HG03460 (cell line): ENCODE data around the gene KRTAP5-5.
"Not testable (repeated sequence)": the region's sequence is repeated elsewhere in the genome, so short reads cannot be mapped to it uniquely, and the experiment has no call there.

Experiments
- ATAC-seq: cut with Tn5 transposase; IDR thresholded peaks from one replicate; pipeline ENCODE4 v1.9.1; 2021; ENCODE audit not compliant: unreplicated experiment

KRTAP5-5 gene

DNA sequence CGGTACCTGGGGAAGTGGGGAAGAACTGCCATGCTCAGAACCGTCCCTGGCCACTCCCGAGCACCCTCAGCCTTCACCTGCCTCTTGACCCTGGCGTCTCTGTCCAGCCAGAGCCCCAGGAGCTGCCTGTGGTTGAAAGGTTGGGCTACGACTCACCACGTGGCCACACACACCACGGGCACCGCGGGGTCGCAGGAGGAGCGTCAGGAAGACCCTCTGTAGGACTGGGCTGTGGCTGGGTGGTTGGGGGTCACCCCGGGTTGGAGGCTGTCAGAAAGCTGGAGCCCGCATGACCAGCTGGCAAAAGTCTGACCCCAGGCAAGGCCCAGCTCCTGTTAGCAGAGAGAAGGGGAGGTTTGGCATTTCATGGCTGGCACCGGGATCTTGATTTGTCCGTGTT, 11.5 kb downstream of the KRTAP5-5 start:
- ATAC-seq, result no peak

DNA sequence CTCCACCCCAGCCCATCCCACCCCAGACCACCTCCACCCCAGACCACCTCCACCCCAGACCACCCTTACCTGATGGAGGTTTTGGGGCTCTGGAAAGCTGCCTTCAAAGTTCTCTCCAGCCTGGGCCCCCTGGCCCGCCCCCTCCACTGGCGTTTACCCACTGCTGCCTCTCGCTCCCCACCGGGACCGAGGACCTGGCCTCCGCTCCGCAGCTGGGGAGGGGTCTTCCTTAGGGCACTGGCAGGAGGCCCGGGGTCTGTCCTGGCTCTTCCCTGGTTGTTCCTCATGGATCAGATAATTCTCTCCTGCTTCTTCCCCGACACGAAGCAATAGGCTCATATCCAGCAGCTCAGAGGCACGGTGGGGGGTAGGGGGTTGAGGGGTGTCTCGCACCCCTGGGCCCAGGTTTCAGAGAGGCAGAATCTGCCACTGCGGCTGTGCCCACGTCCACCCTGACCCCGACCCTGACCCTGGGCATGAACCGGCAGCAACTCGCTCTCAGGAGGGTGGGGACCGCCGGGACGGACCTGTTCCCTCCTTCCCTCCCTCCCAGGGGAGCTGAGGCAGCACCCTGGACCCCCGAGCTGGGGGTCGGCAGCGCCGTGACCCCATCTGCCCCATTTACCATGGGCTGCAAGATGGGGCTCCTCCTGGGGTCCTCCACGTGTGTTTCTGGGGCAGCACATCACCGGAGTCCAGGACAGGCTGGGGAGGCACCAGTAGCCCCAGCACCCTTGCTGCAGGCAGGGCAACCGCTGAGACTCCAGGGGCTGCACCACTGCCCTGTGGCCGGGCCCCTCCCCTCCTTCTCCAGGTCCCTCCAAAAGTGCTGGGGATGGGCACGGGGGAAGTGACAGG, 12.9 kb downstream of the KRTAP5-5 start:
- no peak for ATAC-seq

DNA sequence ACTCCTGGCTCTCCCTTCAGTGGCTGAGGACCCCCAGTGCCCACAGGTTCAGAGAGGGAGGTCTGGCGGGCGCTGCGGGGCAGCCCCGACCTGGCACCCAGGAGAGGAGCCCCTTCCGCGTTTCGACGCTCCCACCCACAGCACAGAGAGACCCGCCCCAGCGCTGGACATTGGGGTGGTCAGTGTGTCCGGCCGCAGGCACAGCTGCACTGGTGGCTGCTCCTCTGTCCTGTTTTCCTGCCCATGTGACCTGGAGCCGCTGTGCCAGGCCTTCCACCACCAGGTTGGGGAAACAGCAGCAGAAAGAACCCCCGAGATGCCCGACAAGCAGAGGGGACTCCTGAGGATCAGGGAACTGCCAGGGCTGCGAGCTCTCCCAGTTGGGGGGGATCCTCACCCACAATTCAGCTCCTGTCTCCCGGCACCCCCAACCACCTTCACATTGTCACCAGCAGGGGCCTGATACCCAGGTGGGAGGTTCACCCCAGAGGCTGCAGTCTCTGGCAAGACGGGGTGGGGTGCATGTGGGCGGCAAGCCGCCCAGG, 13.6 kb downstream of the KRTAP5-5 start:
- no peak for ATAC-seq

DNA sequence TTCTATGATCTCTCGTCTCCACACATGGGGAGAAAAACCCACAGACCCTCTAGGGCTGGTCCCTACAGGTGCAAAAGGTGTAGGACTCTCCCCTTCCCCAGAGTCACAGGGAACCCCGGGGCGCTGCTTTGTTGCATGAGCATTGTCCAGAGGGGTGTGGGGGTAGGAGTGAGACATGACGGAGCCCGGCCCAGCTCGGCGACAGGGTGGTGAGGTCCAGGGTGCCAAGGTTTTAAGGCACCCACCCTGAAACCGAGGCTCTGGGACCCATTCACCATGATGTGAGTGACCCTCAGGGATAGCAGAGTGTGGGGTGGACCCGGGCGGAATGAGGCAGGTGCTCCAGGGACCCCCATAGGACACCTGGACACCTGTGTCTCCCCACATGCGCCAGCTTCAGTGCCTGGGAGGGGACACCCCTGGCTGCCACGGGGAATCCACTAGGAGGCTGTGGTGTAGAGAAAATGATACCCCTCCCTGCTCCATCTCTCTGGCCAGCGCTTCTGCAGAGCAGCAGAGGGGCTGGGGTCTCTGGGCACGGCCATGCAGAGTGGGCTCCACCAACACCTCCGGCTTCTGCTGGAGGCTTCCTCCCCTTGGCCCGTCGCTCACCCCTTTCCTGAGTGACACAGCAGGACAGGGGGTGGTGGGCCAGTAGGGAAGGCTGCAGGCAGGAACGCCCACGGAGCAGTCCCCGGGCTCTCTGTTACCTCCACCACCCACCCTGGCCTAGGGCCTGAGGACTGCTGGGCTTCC, 15.2 kb downstream of the KRTAP5-5 start:
- ATAC-seq, result no peak

DNA sequence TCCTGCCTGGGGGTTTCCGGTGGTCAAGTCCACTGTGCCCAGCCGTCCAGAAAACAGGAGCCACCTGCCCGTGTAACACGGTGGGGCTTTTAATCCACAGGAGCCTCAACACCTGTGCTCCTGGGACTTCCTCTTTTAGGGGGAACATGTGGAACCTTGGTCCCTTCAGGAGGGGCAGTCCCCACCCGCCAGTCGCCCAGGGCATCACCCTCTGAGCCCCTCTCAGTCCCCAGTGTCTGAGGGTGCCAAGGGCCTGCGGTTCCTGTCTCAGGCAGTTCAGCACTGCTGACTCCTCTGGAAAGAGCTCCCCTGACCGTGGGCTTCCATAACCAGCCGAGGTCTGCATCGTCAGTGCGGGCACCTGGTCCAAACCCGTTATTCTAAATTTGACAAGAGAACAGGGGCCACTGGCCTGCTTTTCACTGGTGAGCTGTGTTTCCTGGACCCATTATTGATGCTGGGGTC, 15.8 kb downstream of the KRTAP5-5 start:
- no peak for ATAC-seq

DNA sequence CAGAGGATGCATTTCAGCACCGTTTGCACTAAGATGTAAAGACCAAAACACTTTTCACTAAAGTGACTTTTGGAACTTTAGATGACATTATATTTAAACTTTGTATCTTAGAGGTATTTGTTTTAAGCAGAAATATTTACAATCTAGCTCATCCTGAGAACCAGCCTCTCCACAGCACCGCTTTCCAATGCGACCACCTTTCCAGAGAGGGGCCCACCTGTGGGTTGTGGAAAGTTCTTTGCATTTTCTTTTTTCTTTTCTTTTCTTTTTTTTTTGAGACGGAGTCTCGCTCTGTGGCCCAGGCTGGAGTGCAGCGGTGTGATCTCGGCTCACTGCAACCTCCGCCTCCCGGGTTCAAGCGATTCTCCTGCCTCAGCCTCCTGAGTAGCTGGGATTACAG, 17.0 kb downstream of the KRTAP5-5 start:
- not testable (repeated sequence) for ATAC-seq

DNA sequence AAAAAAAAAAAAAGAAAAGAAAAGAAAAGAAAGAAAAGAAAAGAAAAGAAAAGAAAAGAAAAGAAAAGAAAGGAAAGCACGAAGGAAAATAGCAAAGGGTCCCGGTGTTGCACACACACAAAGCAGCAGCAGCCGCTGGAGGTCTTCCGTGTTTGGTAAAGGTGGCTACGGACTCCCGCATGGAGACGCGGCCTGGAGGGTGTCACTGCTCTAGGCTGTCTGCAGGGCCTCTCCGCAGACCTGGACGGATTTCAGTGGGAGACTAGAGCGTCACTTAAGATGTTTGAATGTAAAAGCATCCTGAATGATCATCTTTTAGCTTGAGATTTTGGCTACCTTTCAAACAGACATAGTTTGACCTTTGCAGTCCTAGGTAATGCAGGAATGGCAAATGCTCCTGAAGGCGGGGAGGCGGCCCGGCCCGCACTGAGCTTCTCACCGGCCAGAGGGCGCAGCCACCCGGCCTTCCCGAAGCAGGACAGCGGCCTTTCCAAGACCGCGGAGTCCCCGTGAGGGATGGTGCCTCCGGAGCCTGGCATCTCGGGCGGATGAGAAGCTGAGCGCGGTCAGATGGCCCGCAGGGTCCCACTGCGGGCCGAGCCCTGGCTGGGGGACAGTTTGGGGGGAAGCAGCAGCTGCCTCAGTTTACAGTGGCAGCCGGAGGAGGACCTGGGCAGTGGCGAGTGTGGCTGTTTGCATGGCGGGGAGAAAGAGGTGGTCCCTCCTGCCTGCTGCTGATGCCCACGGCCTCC, 18.5 kb downstream of the KRTAP5-5 start:
- ATAC-seq, result no peak

DNA sequence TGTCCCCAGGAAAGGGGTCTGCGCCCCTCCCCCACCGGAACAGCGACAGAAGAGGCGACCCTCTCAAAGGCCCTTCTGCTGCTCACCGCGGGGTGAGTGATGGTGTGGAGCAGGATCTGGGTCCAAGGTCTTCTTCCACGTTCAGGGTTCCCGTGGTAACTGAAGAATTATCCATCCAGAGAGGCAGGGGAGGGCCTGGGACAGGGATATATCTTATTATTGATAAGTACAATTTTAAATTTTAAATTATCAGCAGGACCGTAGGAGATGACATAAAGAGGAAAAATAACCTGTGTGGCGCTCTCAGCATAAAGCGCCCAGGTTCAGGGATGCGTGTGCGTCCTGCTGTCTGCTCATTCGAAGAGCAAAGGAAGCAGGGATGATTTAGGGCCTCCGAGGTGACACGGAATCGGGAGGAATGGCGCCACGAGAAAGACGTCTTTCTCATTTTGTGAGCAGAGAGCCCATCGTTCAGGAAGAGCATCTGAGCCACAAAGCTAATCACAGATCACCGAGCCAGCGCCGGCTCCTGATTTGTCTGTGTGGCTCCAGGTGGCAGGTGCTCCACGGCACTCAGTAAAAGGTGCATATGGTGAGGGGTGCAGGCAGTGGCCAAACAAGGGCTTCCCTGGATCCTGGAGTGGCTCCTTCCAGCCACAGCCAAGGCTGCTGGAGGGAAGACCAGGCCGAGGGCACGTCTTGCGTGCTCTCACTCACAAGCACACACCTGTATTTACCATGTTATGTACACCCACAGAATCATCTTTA, 19.3 kb downstream of the KRTAP5-5 start:
- no peak for ATAC-seq

DNA sequence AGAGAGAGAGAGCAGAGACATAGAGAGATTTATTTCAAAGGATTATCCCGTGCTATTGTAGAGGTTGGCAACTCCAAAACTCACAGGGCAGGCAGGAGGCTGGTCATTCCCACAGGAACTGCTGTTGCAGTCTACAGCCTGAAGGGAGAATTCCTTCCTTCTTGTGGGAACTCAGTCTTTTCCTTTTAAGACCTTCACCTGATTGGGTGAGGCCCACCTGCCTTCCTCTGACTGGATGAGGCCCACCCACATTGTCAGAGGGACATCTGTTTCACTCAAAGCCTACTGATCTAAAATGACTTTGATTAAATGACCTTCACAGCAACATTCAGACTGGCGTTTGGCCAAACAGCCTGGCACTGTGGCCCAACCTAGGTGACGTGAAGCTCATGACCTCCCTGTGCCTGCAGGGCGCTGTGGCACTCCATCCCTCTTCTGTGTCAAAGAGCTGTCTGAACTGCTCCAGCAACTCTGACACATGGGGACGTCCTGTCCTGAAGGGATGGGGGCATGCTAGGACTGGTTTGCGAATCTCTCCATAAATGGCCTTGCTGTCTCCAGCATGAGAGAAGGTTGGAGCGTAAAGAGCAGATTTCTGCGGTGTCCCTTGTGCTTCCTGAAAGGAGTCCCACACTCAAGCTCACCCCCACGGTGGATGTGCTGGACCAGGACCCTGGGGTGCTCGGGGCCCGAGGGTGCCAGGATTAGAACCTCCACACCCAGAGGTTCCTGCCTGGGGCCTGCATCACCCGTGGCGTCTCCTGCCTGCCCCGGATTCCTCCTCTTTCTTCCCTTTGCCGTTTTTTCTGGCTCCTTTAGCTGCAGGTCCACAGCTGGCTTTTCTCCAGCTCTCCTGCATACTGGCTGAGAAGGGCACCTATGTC, 20.7 kb downstream of the KRTAP5-5 start:
- ATAC-seq, result no peak

DNA sequence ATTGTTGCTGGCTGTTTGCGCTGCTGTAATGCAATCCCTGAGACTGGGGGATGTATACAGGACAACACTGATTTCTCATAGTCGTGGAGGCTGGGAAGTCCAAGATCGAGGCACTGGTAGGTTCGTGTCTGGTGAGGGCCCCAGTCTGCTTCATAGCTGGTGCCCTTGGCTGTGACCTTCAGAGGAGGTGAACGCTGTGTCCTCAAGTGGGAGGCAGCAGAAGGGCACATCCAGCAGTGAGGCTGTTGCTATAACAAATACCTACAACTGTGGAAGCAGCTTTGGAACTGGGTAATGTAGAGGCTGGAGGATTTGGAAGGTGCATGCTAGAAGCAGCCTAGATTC, 21.3 kb downstream of the KRTAP5-5 start:
- no peak for ATAC-seq

DNA sequence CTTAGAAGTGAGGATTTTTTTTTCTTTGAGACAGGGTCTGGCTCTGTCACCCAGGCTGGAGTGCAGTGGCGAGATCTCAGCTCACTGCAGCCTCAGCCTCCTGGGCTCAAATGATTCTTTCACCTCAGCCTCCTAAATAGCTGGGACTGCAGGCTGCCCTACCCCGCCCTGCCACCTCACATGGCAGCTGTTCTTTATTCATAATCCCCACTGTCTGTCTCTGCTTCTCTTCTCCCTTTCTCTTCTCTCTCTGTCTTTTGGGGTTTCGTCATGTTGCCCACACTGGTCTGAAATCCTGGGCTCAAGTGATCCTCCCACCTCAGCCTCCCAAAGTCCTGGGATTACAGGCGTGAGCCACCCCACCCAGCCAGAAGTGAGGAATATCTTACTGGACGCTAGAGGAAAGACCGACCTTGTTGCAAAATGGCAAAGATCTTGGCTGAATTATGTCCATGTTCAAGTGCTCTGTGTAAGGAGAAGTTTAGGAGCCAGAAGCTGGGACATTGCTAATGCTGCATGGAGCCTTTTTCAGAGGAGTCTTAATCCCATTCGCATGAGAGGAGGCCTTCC, 21.9 kb downstream of the KRTAP5-5 start:
- ATAC-seq, result no peak

DNA sequence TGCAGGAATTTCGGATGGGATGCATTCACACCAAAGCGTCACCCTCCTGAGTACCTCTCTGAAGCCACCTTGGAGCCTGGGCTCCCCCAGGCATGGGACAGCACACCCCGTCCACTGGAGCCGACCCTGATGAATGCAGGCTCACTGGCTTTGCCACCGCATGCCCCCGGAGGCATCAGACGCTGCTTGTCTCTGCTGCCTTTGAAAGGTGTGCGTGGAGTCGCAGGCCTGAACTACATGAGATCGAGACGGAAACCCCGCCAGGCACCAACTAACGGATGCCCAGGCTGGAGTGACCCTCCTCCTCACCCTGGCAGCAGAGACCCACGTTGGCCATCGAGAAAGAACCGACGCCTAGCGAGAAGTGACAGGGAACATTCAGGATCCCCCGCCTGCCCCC, 22.5 kb downstream of the KRTAP5-5 start:
- no peak for ATAC-seq

DNA sequence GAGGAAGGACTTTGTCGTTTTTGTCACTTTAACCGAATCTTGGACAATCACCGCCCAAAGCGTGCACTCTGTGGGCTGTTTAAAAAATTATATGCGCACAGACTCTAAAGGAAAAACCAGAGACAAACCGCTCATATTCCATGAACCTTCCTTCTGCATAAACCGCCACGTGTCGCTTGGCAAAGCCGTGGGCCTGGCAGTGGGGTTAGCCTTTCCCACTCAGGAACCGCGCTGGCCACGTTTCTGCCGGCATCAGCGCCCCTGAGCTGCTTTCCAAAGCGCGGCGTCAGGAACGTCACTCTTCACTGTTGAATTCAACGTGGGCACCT, 22.8 kb downstream of the KRTAP5-5 start:
- no peak for ATAC-seq

DNA sequence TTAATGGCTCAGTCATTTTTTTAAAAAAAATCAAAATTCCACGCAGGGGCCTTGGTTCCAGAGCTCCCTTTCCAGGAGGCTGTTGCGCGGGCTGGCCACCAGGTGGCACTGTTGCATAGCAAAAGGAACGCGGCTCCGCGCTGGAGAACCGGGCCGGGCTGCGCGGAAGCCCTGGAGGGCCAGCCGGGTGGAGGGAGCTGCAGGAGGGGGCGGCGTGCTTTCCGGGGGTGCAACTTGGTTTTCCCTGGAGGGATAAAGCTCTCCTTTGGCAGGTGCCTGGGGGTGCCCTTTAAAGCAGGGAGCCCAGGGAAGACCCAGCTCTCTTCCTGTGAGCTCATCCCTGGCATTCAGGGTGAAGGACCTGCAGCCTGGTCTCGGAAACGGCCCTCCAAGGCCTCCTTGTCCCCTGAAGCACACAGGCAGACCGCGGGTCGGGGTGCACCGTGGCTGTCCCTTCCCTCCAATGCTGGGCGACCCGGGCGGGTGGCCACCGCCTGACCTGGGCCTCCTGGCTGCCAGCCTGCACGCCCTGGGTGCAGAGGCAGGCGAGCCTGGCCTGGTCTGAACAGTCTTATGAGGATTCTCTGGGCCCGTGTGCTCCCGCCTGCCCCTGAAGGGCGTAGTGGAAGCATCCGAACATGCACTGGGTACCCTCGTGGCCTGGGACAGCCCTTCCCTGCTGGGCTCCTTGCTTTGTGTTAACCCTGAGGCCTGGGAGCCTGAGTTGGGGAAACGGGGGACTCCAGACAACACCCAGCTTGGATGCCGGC, 23.4 kb downstream of the KRTAP5-5 start:
- ATAC-seq, result no peak

DNA sequence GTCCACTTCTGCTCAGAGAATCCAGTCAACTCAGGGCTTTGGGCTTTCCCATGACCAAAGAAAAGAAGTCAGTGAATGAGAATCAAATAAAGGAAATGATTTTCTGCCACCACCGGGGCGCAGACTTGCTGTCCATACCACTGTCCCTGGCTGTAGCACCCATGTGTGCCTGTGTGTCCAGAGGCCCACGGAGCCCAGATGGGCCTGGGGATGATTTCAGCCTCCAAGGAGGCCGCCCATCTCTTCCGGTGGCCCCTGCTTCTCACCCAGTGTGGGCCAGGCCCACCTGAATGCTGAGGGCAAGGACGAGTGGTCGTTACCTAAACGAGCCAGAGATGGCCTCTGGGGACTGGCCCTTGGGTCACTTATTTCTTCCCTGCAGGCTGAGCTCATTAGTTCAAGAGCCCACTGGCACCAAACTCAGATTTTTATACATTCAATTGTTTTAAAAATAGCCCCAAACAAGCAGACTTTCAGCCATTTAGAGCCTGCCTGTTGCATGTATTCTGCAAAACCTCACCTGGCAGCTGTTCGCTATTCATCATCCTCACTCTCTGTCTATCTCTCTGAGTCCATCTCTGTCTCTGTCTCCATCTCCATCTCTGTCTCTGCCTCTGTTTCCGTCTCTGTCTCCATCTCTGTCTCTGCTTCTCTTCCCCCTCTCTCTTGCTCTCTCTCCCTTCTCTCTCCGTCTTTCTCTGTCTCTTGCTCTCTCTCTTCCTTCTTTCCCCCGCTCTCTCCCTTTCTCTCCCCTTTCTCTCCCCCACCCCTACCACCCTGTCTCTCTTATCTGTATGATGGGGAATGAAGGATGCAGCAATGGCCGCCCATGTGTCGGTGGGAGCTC, 24.2 kb downstream of the KRTAP5-5 start:
- no peak for ATAC-seq

DNA sequence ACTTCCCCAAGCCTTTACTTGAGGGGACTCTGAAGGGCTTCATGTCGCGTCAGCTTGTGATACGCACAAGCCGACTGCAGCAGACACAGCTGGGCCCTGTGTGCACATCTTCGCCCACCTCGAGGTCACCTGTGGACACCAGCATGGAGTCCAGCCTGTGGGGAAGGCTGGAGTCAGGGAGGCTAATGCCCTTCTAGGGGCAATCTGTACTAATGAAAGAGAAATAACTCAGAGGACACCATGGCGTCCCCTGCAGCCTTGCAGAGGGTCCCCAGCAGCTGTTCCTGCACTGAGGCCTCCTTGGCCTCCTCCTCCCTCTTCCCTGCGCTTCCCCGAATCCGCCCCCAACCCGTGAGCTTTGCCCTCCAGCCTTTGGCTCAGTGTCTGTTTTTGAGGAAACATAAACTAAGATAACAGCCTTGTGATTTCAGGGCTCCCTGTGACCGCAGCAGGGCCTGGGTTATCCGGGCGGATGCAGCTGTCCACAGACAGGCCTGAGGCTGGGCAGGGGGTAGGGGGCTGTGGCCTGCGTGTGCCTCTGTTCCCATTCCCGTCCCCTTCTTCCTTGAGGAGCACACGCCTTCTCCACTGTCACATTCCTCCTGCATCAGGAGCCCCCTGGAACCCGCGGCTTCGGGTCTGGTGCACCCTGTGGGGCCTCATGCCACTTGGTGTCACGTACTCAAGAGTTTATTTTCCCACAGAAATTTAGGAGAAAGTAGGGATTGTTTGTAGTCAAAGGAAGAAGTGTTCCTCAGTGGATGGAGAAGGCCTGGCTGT, 25.0 kb downstream of the KRTAP5-5 start:
- no peak for ATAC-seq
